ENCODE measurements around the gene THAP7. TPM values are rescaled to one million over a fixed set of nuclear protein-coding genes. Genes with fewer than 3 reads are reported as not detected.

The THAP7 gene
- total and polyA plus RNA-seq, 7 donors, result 19.9 to 59.4 (median 39.2) TPM

GRCh38 chr22:21015466-21016006, 13.6 kb upstream of the THAP7 start:
- intact Hi-C loops (cut with DNase I), result no loop called here
- DNase-seq, result no peak
- no peak overlapping the region for H3K4me3 ChIP-seq
- H3K4me1 ChIP-seq, result peaks cover 0 to 24% (median 22%) of the 10 kb centered on the region in 4 donors
- H3K9me3 ChIP-seq, result no peaks in the 10 kb centered on the region
- no peaks in the 10 kb centered on the region for H3K36me3 ChIP-seq
- TF ChIP-seq EP300 (IDR thresholded peaks at IDR 0.05) (no peak), POLR2A (IDR thresholded peaks at IDR 0.05) (no peak), POLR2AphosphoS5 (IDR thresholded peaks at IDR 0.05) (no peak), CTCF (IDR thresholded peaks at IDR 0.05) (no peak)
- no peaks in the 10 kb centered on the region for H3K27me3 ChIP-seq
- WGBS, 2 donors, result 73 to 75% methylated on average over 10 of the region's 10 CpGs
- H3K27ac ChIP-seq, result no peak overlapping the region

GRCh38 chr22:21014726-21015465, 13.0 kb upstream of the THAP7 start, which contains the start of gene P2RX6:
Gene P2RX6, plus strand, starts transcription at chr22:21015165. Its CDS starts 10 bp downstream, at chr22:21015175.
- intact Hi-C loops (cut with DNase I), result no loop called here

GRCh38 chr22:21014202-21014725, 12.3 kb upstream of the THAP7 start:
- TF ChIP-seq POLR2A (IDR thresholded peaks at IDR 0.05) (no peak), POLR2AphosphoS5 (IDR thresholded peaks at IDR 0.05) (peak in 1 of 4 donors; percentile 16), EP300 (IDR thresholded peaks at IDR 0.05) (no peak)
- no peaks in the 10 kb centered on the region for H3K27me3 ChIP-seq
- intact Hi-C loops (cut with DNase I), result no loop called here
- no peaks in the 10 kb centered on the region for H3K9me3 ChIP-seq
- peak overlapping the region; percentile 37 to 57 (median 50) for H3K4me3 ChIP-seq
- H3K4me1 ChIP-seq, result peaks cover 0 to 24% (median 22%) of the 10 kb centered on the region in 4 donors
- peak overlapping the region; percentile 68 to 82 (median 74) for H3K27ac ChIP-seq
- peak; percentile 94 for DNase-seq
- H3K36me3 ChIP-seq, result no peaks in the 10 kb centered on the region
- WGBS, 2 donors, result 1 to 2% methylated on average over 40 of the region's 40 CpGs

More at GRCh38 chr22:21014726-21015465, 13.0 kb upstream of the THAP7 start, which contains the start of gene P2RX6:
- 34 to 43% methylated on average over 12 of the region's 12 CpGs for WGBS, 2 donors
- no peaks in the 10 kb centered on the region for H3K9me3 ChIP-seq
- no peak for DNase-seq
- H3K36me3 ChIP-seq, result no peaks in the 10 kb centered on the region
- H3K27me3 ChIP-seq, result no peaks in the 10 kb centered on the region
- peaks cover 0 to 24% (median 22%) of the 10 kb centered on the region in 4 donors for H3K4me1 ChIP-seq
- TF ChIP-seq EP300 (IDR thresholded peaks at IDR 0.05) (no peak), POLR2AphosphoS5 (IDR thresholded peaks at IDR 0.05) (no peak), CTCF (IDR thresholded peaks at IDR 0.05) (no peak), POLR2A (IDR thresholded peaks at IDR 0.05) (no peak)
- peak within 1 kb of the TSS; percentile 68 to 82 (median 74) for H3K27ac ChIP-seq
- H3K4me3 ChIP-seq, result peak within 1 kb of the TSS; percentile 37 to 57 (median 50)

- Histone ChIP-seq H3K36me3 (no peaks in the 10 kb centered on the region), H3K27me3 (no peaks in the 10 kb centered on the region), H3K4me1 (peaks cover 0 to 24% (median 22%) of the 10 kb centered on the region in 4 donors), H3K27ac (peak overlapping the region; percentile 68 to 82 (median 74)), H3K9me3 (no peaks in the 10 kb centered on the region), H3K4me3 (peak overlapping the region; percentile 37 to 57 (median 50))
- intact Hi-C loops (cut with DNase I), result no loop called here
- TF ChIP-seq POLR2AphosphoS5 (IDR thresholded peaks at IDR 0.05), result no peak
- TF ChIP-seq EP300 (IDR thresholded peaks at IDR 0.05), result no peak
- TF ChIP-seq POLR2A (IDR thresholded peaks at IDR 0.05), result no peak
- no peak for TF ChIP-seq CTCF (IDR thresholded peaks at IDR 0.05)
- 10 to 13% methylated on average over 24 of the region's 24 CpGs for WGBS, 2 donors
- no peak for DNase-seq
These were observed 11.8 kb upstream of the THAP7 start for GRCh38 chr22:21013657-21014201.
